ENCODE data around the gene KRT20. TPM values are rescaled to one million over a fixed set of nuclear protein-coding genes. Genes with fewer than 3 reads are reported as not detected.

KRT20 gene
- total and polyA plus RNA-seq, 2 of the 13 experiments (the other 11 are each of a cell fraction or from before 2014, with no cell fraction given) = 0.13 to 0.20 TPM

GRCh38 chr17:40836020-40836419 lies 49.0 kb downstream of the KRT20 start:
- H4K20me1 ChIP-seq (ENCODE audit: insufficient read depth, low read length) = no peaks in the 10 kb centered on the region
- H2AFZ ChIP-seq (ENCODE audit: low read length) = no peak overlapping the region
- CTCF ChIA-PET (ENCODE audit: low intra/inter-chr PET ratio, low total read pairs) = no interaction called here
- POLR2A ChIA-PET = interaction anchor here (1.3 kb wide), 1 partner anchor 17 kb away, joined by 4 read pairs; no protein-coding TSS in a partner anchor
- in situ Hi-C loops (cut with HindIII; ENCODE audit: extremely low pct_ligation_motif_present, low pct_unique_long_range_greater_than_20kb) (no loop called here), intact Hi-C loops (cut with micrococcal nuclease; ENCODE audit: unreplicated experiment) (no loop called here)
- no peaks in the 10 kb centered on the region for H3K79me2 ChIP-seq (ENCODE audit: insufficient read depth, low read length)
- H3K9me3 ChIP-seq (ENCODE audit: low read length) = no peaks in the 10 kb centered on the region
- DNase-seq (ENCODE audit: low spot score) = no peak
- H3K4me2 ChIP-seq (ENCODE audit: low read depth, low read length) = no peak overlapping the region
- BruUV-seq (replicated peaks) = no TSS peak
- peaks cover 13% of the 10 kb centered on the region for H3K4me1 ChIP-seq (ENCODE audit: insufficient read depth, low read length)
- no peaks in the 10 kb centered on the region for H3K27me3 ChIP-seq (ENCODE audit: control insufficient read depth in 1 of 2, insufficient read depth in 2 of 2, low read length in 2 of 2)
- FAIRE-seq = no peak
- no peak overlapping the region for H3K27ac ChIP-seq (ENCODE audit: extremely low read length, insufficient read depth, low read length)
- peaks cover 1 to 8% of the 10 kb centered on the region in 2 experiments; a peak in 2 of 5 replicates for H3K36me3 ChIP-seq (replicated peaks in 1 of 2; ENCODE audit: control insufficient read depth in 1 of 2, insufficient read depth in 2 of 2, low read length in 2 of 2)
- TF ChIP-seq MLX (CRISPR knock-in tag; IDR thresholded peaks at IDR 0.05) (no peak), ZNF629 (CRISPR knock-in tag; conservative IDR thresholded peaks at IDR 0.05) (peak; percentile 55)
- no peak overlapping the region for H3K4me3 ChIP-seq (replicated peaks in 1 of 3; ENCODE audit: insufficient read depth in 1 of 3, low read depth in 2 of 3, low read length in 3 of 3)
- ATAC-seq = no peak
- 97% methylated on average over 4 of the region's 4 CpGs for WGBS (ENCODE audit: low lambda C conversion rate)
- H3K9ac ChIP-seq (ENCODE audit: insufficient read depth, low read depth, low read length) = no peak overlapping the region

- peaks cover 8% of the 10 kb centered on the region for H3K4me1 ChIP-seq (ENCODE audit: insufficient read depth, low read length)
- peaks cover 1 to 8% of the 10 kb centered on the region in 2 experiments; a peak in 2 of 5 replicates for H3K36me3 ChIP-seq (replicated peaks in 1 of 2; ENCODE audit: control insufficient read depth in 1 of 2, insufficient read depth in 2 of 2, low read length in 2 of 2)
- no peaks in the 10 kb centered on the region for H3K27me3 ChIP-seq (ENCODE audit: control insufficient read depth in 1 of 2, insufficient read depth in 2 of 2, low read length in 2 of 2)
- CTCF ChIA-PET (ENCODE audit: low intra/inter-chr PET ratio, low total read pairs) = no interaction called here
- FAIRE-seq = no peak
- in situ Hi-C loops (cut with HindIII; ENCODE audit: extremely low pct_ligation_motif_present, low pct_unique_long_range_greater_than_20kb) (no loop called here), intact Hi-C loops (cut with micrococcal nuclease; ENCODE audit: unreplicated experiment) (no loop called here)
- no peak for ATAC-seq
- no TSS peak for BruUV-seq (replicated peaks)
- no peaks in the 10 kb centered on the region for H3K9me3 ChIP-seq (ENCODE audit: low read length)
- DNase-seq (ENCODE audit: low spot score) = no peak
- H3K27ac ChIP-seq (ENCODE audit: extremely low read length, insufficient read depth, low read length) = no peak overlapping the region
- peak; percentile 63 to 73 for TF ChIP-seq MAFK (conservative IDR thresholded peaks at IDR 0.05 in 1 of 2, IDR thresholded peaks at IDR 0.05 in 1 of 2; ENCODE audit: low read length in 2 of 2)
- peak; percentile 51 for TF ChIP-seq MAFF (IDR thresholded peaks at IDR 0.05; ENCODE audit: low read depth, low read length)
- no peak for TF ChIP-seq GTF2F1 (IDR thresholded peaks at IDR 0.05; ENCODE audit: low read length)
- H3K4me3 ChIP-seq (replicated peaks in 1 of 3; ENCODE audit: insufficient read depth in 1 of 3, low read depth in 2 of 3, low read length in 3 of 3) = no peak overlapping the region
- H4K20me1 ChIP-seq (ENCODE audit: insufficient read depth, low read length) = no peaks in the 10 kb centered on the region
- no peak overlapping the region for H2AFZ ChIP-seq (ENCODE audit: low read length)
- no peak overlapping the region for H3K9ac ChIP-seq (ENCODE audit: insufficient read depth, low read depth, low read length)
- no peaks in the 10 kb centered on the region for H3K79me2 ChIP-seq (ENCODE audit: insufficient read depth, low read length)
- POLR2A ChIA-PET = interaction anchor here (2.5 kb wide), 1 partner anchor 15 kb away, joined by 8 read pairs; no protein-coding TSS in a partner anchor
- no peak overlapping the region for H3K4me2 ChIP-seq (ENCODE audit: low read depth, low read length)
Observed at GRCh38 chr17:40833882-40834281, 51.2 kb downstream of the KRT20 start.

Data from HepG2 (cell line).